Upper lobe of right lung (tissue), 1 donor: Measurements from ENCODE around the gene PPP5C. TPM values are rescaled to one million over a fixed set of nuclear protein-coding genes. Genes with fewer than 3 reads are reported as not detected.

ENCODE experiments used
- ATAC-seq: fragments of 200-7000 bp; cut with Tn5 transposase; one replicate; pipeline ENCODE4 v1.9.1; 2020; ENCODE audit warnings: mild to moderate bottlenecking, moderate library complexity
- DNase-seq: peaks from one replicate; pipeline ENCODE4 v3.0.0-alpha.2; 2020
- H3K27ac ChIP-seq: fragments of 200-600 bp; one replicate; pipeline ENCODE4 v1.8.0; 2022
- H3K27me3 ChIP-seq: fragments of 200-600 bp; one replicate; pipeline ENCODE4 v1.8.0; 2022; ENCODE audit warnings: mild to moderate bottlenecking
- H3K36me3 ChIP-seq: fragments of 200-600 bp; one replicate; pipeline ENCODE4 v1.8.0; 2022
- H3K4me1 ChIP-seq: fragments of 200-600 bp; one replicate; pipeline ENCODE4 v1.8.0; 2022
- H3K4me3 ChIP-seq: fragments of 200-600 bp; one replicate; pipeline ENCODE4 v1.8.0; 2022; ENCODE audit warnings: mild to moderate bottlenecking
- H3K9me3 ChIP-seq: fragments of 200-600 bp; one replicate; pipeline ENCODE4 v1.8.0; 2022
- intact Hi-C: fragments of 100-400 bp; cut with DNase I; formaldehyde crosslinking; loops from one replicate; pipeline ENCODE4 v1.11.0; 2022
- total RNA-seq: library from RNA; stranded (reverse); fragmentation: NEBNext Ultra II Directional; extraction: Animal tissue kit (Norgen Biotek cat#: 25700); gene quantifications from one replicate; pipeline ENCODE4 v1.2.1, GENCODE V29; 2021
- TF ChIP-seq, protein P1 (sequence below): fragments of 200-600 bp; IDR thresholded peaks from one replicate; pipeline ENCODE4 v1.8.0; 2022; ENCODE audit warnings: antibody characterized with exemption
- donor health status: DM: no; HTN: yes; CAD: no; lungs with severe emphysema.

The PPP5C gene
- total RNA-seq, 1 donor from 2014 or later, result 50.0 TPM

DNA sequence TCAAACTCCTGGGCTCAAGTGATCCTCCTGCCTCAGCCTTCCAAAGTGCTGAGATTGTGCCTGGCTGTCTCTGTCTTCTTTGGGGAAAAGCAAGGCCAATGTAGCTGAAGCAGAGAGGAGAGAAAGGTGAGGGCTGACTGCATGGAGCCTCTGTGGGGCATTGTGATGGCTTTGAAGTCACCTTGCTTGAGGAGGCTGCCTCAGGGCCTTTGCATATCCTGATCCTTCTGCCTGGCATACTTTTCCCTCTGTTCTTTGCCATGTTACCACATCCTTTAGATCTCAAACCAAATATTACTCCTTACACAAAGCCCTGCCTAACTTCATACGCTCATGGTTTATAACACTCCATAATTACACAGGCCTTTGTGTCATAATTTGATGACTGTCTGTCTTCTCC is 9.4 kb upstream of the PPP5C start:
- peaks cover 47% of the 10 kb centered on the region for H3K36me3 ChIP-seq
- H3K27ac ChIP-seq, result no peak overlapping the region
- TF ChIP-seq, protein P1, sequence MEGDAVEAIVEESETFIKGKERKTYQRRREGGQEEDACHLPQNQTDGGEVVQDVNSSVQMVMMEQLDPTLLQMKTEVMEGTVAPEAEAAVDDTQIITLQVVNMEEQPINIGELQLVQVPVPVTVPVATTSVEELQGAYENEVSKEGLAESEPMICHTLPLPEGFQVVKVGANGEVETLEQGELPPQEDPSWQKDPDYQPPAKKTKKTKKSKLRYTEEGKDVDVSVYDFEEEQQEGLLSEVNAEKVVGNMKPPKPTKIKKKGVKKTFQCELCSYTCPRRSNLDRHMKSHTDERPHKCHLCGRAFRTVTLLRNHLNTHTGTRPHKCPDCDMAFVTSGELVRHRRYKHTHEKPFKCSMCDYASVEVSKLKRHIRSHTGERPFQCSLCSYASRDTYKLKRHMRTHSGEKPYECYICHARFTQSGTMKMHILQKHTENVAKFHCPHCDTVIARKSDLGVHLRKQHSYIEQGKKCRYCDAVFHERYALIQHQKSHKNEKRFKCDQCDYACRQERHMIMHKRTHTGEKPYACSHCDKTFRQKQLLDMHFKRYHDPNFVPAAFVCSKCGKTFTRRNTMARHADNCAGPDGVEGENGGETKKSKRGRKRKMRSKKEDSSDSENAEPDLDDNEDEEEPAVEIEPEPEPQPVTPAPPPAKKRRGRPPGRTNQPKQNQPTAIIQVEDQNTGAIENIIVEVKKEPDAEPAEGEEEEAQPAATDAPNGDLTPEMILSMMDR, result no peak
- intact Hi-C loops, result no loop called here
- H3K4me1 ChIP-seq, result no peaks in the 10 kb centered on the region
- H3K27me3 ChIP-seq, result no peaks in the 10 kb centered on the region
- DNase-seq, result no peak
- H3K4me3 ChIP-seq, result no peak overlapping the region
- no peak for ATAC-seq
- H3K9me3 ChIP-seq, result no peaks in the 10 kb centered on the region

DNA sequence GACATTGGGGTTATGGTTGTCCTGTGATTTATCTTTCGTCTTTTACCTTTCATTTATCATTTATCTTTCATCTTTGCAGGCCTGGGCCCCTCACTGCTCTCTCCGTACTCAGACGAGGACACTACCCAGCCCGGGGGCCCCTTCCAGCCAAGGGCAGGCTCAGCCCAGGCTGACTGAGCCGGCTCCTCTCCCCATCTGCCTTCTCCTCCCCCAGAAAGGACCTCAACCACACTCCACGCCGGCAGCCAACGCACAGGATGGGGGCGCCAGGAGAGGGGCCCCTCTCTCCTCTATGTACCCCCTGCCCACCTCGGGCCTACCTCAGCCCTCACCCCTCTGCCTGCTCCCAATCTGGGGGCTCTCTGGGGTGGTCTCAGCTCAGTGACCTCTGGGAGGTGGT is 7.4 kb upstream of the PPP5C start:
- ATAC-seq (peak; percentile 23), DNase-seq (peak; percentile 53)
- intact Hi-C loops, result no loop called here
- Histone ChIP-seq H3K27me3 (no peaks in the 10 kb centered on the region), H3K36me3 (peaks cover 47% of the 10 kb centered on the region), H3K9me3 (no peaks in the 10 kb centered on the region), H3K27ac (no peak overlapping the region), H3K4me3 (no peak overlapping the region), H3K4me1 (no peaks in the 10 kb centered on the region)
- TF ChIP-seq, protein P1, result no peak

DNA sequence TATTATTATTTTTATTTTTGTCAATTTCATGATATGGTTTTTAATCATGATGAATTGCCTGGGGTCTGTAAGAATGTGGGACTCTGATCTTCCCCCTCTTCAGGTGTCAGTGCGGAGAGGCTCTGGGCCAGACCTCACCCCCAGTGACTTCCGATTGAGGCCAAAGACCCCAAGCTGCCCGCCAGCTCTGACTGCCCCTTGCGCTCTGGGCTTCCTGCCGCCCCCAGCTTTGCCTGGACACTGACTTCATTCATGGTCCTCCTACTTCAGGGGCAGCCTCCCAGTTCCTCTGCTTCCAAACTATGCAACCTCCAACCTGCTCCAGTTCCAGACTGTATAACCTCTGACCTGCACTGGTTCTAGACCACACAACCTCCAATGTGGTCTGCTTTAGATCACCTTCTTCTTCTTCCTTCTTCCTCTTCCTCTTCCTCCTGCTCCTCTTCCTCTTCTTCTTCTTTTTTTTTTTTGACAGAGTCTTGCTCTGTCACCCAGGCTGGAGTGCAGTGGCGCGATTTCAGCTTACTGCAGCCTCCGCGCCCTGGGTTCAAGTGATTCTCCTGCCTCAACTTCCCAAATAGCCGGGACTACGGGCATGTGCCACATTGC is 6.7 kb upstream of the PPP5C start:
- Histone ChIP-seq H3K4me3 (no peak overlapping the region), H3K9me3 (no peaks in the 10 kb centered on the region), H3K36me3 (peaks cover 47% of the 10 kb centered on the region), H3K27me3 (no peaks in the 10 kb centered on the region), H3K27ac (no peak overlapping the region), H3K4me1 (no peaks in the 10 kb centered on the region)
- ATAC-seq (peak; percentile 34), DNase-seq (no peak)
- TF ChIP-seq, protein P1, result no peak
- intact Hi-C loops, result no loop called here

DNA sequence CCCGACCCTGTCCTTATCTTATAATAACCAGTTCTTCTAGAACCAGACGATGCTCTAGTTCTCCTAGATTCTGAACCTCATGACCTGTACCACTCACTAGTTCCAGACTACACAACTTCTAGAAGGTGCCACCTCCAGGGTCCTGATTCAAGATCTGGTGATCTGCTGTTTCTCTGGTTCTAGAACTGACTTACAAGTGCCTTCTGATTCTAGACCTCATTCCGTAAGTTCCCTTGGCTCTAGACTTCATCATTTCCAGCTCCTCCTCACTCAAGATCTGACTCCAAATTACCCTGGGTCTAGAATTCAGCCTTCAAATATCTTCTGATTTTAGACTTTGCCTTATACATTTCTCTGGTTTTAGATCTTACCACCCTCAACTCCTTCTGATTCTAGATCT is 5.0 kb upstream of the PPP5C start:
- intact Hi-C loops, result no loop called here
- Histone ChIP-seq H3K9me3 (no peaks in the 10 kb centered on the region), H3K27ac (no peak overlapping the region), H3K4me1 (no peaks in the 10 kb centered on the region), H3K4me3 (no peak overlapping the region), H3K27me3 (no peaks in the 10 kb centered on the region), H3K36me3 (peaks cover 36% of the 10 kb centered on the region)
- TF ChIP-seq, protein P1, result no peak
- ATAC-seq, result no peak
- DNase-seq, result no peak

DNA sequence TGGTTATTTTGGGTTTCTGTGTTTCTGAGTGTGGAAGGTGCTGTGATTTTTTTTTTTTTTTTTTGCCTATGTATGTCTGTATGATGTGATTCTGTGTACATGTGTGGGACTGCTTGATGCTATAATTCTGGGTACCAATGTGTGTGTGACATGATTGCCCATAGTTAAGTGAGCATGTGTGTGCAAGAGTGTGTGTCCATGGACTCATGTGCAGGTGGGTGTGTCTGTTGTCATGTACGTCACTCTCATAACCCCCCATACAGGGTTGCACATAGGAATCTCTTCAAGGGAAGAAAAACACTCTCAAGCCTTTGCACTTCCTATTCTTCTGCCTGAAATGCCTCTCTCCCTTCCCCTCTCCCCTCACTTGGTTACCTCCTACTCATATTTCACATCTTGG is 2.5 kb upstream of the PPP5C start:
- no peak overlapping the region for H3K4me3 ChIP-seq
- H3K9me3 ChIP-seq, result no peaks in the 10 kb centered on the region
- no peaks in the 10 kb centered on the region for H3K27me3 ChIP-seq
- TF ChIP-seq, protein P1, result no peak
- no peak for ATAC-seq
- peaks cover 16% of the 10 kb centered on the region for H3K4me1 ChIP-seq
- no peak for DNase-seq
- intact Hi-C loops, result no loop called here
- no peak overlapping the region for H3K27ac ChIP-seq
- peaks cover 22% of the 10 kb centered on the region for H3K36me3 ChIP-seq

DNA sequence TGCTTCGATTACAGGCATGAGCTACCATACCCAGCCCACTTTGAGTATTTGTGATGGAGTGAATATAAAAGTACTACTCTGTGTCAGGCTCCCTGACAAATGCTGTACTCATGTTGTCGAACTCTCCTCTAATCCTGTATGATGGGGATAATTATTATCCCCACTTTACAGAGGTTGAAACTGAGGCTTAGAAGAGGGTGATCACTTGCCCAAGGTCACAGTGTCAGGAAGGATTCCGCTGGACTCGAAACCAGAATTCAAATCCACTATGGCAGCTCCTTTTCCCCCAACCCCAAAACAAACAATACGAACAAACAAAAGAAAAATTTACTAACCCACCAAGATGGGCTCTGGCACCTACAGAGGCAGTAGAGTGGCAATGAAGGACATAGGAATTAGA is 1.7 kb upstream of the PPP5C start:
- intact Hi-C loops, result no loop called here
- DNase-seq, result no peak

More for the DNA sequence above, 1.7 kb upstream of the PPP5C start:
- H3K4me3 ChIP-seq, result no peak overlapping the region
- H3K9me3 ChIP-seq, result no peaks in the 10 kb centered on the region
- peaks cover 24% of the 10 kb centered on the region for H3K4me1 ChIP-seq
- ATAC-seq, result no peak
- peaks cover 14% of the 10 kb centered on the region for H3K36me3 ChIP-seq
- TF ChIP-seq, protein P1, result no peak
- H3K27ac ChIP-seq, result no peak overlapping the region
- no peaks in the 10 kb centered on the region for H3K27me3 ChIP-seq
